Neutrophil (primary cell): Measurements from ENCODE around the gene B3GALT6.

Source experiments
- H3K27ac ChIP-seq: fragments of 200-600 bp; sonication (generic); 2 replicates; pipeline ENCODE4 v1.5.1; 2016; ENCODE audit warnings: mild to moderate bottlenecking, moderate library complexity
- H3K27me3 ChIP-seq: fragments of 200-600 bp; sonication (generic); 2 replicates; pipeline ENCODE4 v1.6.0; 2016; ENCODE audit warnings: mild to moderate bottlenecking
- H3K36me3 ChIP-seq: fragments of 200-600 bp; sonication (generic); 2 replicates; pipeline ENCODE4 v1.5.1; 2017
- H3K4me1 ChIP-seq, 2 experiments: fragments of 200-600 bp in 1 of 2; sonication (generic) in 1 of 2; 1 replicate in 1 of 2; 2 replicates in 1 of 2; pipeline versions ENCODE4 v1.5.1 to v1.6.1; 2013 to 2016; ENCODE audit warnings: low read depth in 1 of 2, low read length in 1 of 2, mild to moderate bottlenecking in 1 of 2, moderate library complexity in 1 of 2; ENCODE audit not compliant: control insufficient read depth in 1 of 2, insufficient read depth in 1 of 2
- H3K4me3 ChIP-seq, 2 experiments: fragments of 200-600 bp in 1 of 2; sonication (generic) in 1 of 2; 1 replicate in 1 of 2; 2 replicates in 1 of 2; pipeline ENCODE4 v1.5.1; 2013 to 2016; ENCODE audit warnings: low read depth in 1 of 2, low read length in 1 of 2, mild to moderate bottlenecking in 1 of 2, moderate library complexity in 1 of 2
- H3K9me3 ChIP-seq: fragments of 200-600 bp; sonication (generic); 2 replicates; pipeline ENCODE4 v1.5.1; 2016
- CTCF ChIP-seq: fragments of 200-600 bp; sonication (generic); IDR thresholded peaks from 2 replicates; pipeline ENCODE4 v1.5.1; 2016; ENCODE audit warnings: antibody characterized with exemption

Gene B3GALT6

GRCh38 chr1:1280782-1281481, 48.9 kb downstream of the B3GALT6 start:
- Histone ChIP-seq H3K27ac (no peak overlapping the region), H3K4me1 (no peaks in the 10 kb centered on the region), H3K36me3 (no peaks in the 10 kb centered on the region), H3K4me3 (no peak overlapping the region), H3K27me3 (no peaks in the 10 kb centered on the region), H3K9me3 (no peaks in the 10 kb centered on the region)
- no peak for TF ChIP-seq CTCF

- Histone ChIP-seq H3K4me3 (no peak overlapping the region), H3K4me1 (no peaks in the 10 kb centered on the region), H3K27me3 (peaks cover 4% of the 10 kb centered on the region), H3K27ac (no peak overlapping the region), H3K36me3 (no peaks in the 10 kb centered on the region), H3K9me3 (no peaks in the 10 kb centered on the region)
- no peak for TF ChIP-seq CTCF
Observed at GRCh38 chr1:1281533-1282321, 49.7 kb downstream of the B3GALT6 start.

- Histone ChIP-seq H3K4me3 (no peak overlapping the region), H3K27me3 (peaks cover 4% of the 10 kb centered on the region), H3K9me3 (no peaks in the 10 kb centered on the region), H3K4me1 (no peaks in the 10 kb centered on the region), H3K36me3 (no peaks in the 10 kb centered on the region), H3K27ac (no peak overlapping the region)
- no peak for TF ChIP-seq CTCF
Observed at GRCh38 chr1:1282998-1283397, 51.0 kb downstream of the B3GALT6 start.

- no peak overlapping the region for H3K4me3 ChIP-seq
- peaks cover 4% of the 10 kb centered on the region for H3K27me3 ChIP-seq
- no peaks in the 10 kb centered on the region for H3K36me3 ChIP-seq
- no peaks in the 10 kb centered on the region for H3K4me1 ChIP-seq
- no peak overlapping the region for H3K27ac ChIP-seq
- no peaks in the 10 kb centered on the region for H3K9me3 ChIP-seq
- no peak for TF ChIP-seq CTCF
Observed at GRCh38 chr1:1283821-1284220, 51.8 kb downstream of the B3GALT6 start.
